CD4-positive, alpha-beta T cell treated with Interleukin-21 for 1 hour (primary cell): ENCODE results near the gene ELOA.
"Not testable (repeated sequence)": the region's sequence is repeated elsewhere in the genome, so short reads cannot be mapped to it uniquely, and the experiment has no call there.

Experiments used
- DNase-seq: peaks from one replicate; pipeline ENCODE4 v3.0.0-alpha.2; 2020

Gene ELOA

GRCh38 chr1:23736437-23737134, 6.7 kb upstream of the ELOA start:
- no peak for DNase-seq

DNA sequence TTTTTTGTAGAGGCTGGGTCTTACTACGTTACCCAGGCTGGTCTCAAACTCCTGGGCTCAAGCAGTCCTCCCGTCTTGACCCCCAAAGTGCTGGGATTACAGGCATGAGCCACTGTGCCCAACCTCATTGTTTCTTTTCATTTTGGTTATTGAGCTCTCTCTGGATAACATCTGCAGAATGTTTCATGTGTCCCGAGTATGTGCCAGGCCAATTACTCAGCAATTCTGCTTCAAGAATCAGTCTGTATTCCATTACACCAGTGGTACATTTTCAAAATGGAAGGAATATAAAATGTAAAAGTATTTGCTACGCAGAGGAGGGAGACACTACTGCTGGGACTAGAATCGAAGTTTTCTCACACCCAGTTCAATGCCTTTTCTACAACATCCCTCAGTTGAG, 1.7 kb upstream of the ELOA start:
- DNase-seq = no peak

DNA sequence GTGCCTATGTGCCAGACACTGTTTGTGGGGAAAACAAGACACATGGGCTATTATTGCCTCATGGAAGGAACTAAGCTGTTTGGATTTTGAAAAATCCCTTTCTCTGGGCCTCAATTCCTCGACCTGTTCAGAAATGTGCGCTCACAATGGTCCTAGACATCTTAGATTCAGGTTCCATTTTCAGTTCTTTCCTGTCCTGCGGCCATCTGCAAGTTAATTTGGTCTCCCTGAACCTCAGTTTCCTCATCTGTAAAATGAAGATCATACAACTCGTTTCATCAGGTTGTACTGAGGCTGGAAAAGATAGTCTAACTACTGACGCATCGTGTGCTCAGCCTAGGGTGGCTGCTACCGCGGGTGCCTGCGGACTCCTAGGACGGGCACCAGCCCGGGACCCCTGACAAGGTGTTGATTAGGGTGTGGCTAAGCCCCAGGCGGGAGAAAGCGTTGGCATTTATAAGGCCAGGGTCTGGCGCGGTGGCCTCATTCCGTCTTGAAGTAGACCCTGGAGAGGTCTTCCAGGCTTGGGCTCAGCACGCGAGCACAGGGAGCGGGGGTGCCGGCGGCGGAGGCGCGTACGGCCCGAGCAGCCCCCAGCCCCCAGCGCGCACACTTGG, 493 bp upstream of the ELOA start:
- DNase-seq = no peak

DNA sequence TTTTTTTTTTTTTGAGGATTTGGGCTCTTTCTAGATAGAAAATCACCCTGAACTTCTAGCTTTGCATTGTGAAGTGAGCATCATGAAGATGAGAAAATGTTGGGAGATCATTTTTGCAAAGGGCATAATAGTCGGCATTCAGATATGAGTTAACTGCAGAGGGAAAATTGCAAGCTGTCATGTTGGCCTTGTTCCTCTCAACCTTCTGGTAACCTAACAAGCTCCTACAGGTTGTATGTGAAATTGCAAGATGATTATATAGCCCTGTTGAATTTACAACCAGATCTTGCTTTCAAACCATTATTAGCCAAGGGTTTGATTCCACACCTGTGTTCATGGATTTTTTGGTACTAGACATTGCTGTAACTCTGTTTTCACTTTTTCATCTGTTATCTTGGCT, 2.2 kb downstream of the ELOA start:
- peak; percentile 40 for DNase-seq

DNA sequence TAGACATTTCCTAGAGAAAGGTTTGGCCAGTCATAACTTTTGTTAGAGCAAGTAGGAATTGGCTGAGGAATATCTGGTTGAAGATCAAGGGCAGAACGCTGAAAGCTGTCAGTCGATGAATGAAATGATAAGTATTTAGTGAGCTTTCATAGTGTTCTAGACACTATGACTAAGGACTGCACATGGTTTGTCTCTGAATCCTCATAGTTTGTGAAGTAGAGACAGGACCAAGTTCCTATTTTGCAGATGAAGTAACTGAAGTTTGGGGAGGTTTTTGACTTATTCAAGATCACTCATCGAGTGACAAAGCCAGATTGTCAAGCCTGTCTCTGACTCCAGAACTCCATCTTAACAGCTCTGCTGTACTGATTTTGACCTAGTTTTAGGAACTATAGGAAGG, 4.7 kb downstream of the ELOA start:
- DNase-seq = no peak

DNA sequence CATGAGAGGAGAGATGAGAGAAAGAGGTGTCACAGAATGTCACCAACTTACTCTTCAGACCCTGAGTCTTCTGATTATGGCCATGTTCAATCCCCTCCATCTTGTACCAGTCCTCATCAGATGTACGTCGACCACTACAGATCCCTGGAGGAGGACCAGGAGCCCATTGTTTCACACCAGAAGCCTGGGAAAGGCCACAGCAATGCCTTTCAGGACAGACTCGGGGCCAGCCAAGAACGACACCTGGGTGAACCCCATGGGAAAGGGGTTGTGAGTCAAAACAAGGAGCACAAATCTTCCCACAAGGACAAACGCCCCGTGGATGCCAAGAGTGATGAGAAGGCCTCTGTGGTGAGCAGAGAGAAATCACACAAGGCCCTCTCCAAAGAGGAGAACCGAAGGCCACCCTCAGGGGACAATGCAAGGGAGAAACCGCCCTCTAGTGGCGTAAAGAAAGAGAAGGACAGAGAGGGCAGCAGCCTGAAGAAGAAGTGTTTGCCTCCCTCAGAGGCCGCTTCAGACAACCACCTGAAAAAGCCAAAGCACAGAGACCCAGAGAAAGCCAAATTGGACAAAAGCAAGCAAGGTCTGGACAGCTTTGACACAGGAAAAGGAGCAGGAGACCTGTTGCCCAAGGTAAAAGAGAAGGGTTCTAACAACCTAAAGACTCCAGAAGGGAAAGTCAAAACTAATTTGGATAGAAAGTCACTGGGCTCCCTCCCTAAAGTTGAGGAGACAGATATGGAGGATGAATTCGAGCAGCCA, 8.0 kb downstream of the ELOA start:
- peak; percentile 55 for DNase-seq

GRCh38 chr1:23751815-23752200, 8.5 kb downstream of the ELOA start:
- DNase-seq = no peak

DNA sequence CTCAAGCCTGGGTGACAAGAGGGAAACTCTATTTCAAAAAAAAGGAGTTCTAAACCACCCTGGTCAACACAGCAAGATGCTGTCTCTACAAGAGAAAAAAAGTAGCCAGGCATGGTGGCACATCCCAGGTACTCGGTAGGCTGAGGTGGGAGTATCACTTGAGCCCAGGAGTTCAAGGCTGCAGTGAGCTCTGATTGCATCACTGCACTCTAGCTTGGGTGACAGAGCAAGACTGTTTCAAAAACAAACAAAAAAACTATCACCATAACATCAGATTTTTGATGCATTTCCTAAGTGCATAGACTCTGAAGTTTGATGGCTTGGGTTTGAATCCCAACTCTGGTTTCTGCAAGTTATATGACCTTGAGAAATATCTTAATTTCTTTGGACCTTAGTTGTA, 9.6 kb downstream of the ELOA start:
- no peak for DNase-seq

DNA sequence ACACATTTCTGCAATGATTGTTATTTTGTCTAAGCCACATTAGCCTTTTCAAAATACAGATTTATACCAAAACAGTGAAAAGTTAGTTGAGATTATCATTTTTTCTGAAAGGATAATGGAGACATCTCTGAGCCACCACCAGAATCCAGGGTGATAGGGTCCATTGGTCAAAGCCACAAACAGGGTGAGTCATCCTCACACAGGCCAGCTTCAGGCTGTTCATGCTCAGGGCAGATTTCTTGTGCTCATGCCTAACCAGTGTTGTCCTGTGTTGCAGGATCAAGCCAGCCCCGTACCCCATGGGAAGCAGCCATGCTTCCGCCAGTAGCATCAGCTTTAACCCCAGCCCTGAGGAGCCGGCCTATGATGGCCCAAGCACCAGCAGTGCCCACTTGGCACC, 13.4 kb downstream of the ELOA start:
- no peak for DNase-seq

GRCh38 chr1:23757812-23758211, 14.5 kb downstream of the ELOA start:
- no peak for DNase-seq

DNA sequence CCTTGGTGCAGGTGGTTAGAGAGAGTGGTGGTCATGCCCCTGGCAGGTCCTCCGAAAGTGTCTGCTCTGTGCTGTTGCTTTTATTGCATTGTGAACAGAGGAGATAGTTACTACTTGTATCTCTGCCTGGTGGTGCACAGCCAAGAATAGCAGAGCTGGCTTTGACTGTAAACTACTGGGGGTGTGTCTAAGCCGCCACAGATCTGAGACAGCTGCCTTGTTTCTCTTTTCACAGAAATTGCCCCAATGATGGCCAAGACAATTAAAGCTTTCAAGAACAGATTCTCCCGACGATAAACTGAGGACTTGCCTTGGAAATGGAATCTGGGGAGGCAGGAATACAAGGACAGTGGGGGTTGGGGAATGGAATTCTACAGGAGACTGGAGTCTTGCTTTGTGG, 16.0 kb downstream of the ELOA start:
- no peak for DNase-seq

DNA sequence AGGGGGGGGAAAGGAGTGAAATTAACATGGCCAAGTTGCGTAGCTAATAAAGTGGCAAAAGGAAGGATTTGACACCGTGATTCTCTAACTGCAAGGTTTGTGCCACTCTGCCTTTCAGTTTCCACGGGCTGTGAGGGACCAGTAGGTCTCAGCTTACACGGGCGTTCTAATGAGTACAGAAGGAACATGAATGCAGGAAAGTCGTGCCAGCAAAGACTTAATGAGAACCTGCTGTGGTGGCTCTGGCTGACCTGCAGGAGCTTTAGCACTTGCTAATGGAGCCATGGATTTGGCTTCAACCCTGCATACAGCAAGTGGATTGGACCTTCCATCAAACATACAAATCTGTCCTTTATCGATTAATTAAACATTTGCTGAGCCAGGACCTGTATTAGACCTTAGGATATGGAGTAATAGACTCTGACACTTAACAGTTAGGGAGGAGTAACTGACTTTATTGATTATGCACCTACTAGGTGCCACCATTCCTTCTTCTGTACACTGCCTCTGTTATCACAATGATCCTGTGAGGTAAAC, 19.8 kb downstream of the ELOA start:
- no peak for DNase-seq

DNA sequence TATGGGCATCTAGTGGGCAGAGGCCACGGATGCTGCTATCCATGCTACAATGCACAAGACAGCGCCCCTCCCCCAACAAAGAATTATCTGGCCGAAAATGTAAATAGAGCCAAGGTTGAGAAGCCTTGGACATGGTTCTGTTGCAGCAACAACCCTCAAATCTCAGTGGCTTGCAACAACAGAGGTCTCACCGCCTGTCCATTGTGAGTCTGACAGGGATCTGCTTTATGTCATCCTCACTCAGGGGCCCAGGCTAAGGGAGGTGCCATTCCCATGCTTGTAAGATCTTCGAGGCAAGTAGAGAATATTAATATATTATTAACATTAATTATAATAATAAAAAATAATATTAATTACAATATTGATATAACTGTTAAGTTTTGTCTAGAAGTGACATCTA, 25.5 kb downstream of the ELOA start:
- no peak for DNase-seq

DNA sequence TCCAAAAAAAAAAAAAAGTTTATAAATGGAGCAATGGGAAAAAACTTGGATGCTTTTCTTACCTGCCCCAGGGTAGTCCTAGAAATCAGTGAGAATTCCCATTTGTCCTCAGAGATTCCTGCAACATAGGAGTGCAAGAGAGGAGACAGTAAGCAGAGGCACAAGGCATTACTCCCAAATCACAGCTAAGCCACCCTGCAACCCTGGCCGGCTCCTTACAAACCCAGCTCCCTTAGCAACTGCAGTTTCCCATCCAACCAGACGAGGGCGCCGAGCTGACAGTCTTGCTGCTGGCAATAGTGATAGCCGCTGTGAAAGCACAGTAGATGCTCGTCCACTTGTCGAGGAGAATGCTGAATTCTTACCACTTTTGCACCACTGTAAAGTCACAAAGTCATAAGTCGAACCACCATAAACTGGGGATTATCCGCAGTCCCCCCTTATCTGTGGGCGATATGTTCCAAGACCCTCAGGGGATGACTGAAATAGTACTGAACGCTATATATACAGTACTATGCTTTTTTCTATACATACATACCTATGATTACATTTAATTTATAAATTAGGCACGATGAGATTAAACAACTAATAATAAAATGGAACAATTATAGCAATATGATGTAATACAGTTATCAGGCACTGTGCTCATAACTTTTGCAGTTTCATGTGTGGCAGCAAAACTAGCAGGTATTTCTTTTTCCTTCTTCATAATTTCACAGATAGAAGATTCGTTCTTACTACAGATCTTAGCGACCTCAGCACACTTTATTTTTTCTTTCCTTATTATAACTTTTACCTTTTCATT, 29.0 kb downstream of the ELOA start:
- peak; percentile 87 for DNase-seq

GRCh38 chr1:23772854-23773242, 29.6 kb downstream of the ELOA start:
- DNase-seq = no peak

DNA sequence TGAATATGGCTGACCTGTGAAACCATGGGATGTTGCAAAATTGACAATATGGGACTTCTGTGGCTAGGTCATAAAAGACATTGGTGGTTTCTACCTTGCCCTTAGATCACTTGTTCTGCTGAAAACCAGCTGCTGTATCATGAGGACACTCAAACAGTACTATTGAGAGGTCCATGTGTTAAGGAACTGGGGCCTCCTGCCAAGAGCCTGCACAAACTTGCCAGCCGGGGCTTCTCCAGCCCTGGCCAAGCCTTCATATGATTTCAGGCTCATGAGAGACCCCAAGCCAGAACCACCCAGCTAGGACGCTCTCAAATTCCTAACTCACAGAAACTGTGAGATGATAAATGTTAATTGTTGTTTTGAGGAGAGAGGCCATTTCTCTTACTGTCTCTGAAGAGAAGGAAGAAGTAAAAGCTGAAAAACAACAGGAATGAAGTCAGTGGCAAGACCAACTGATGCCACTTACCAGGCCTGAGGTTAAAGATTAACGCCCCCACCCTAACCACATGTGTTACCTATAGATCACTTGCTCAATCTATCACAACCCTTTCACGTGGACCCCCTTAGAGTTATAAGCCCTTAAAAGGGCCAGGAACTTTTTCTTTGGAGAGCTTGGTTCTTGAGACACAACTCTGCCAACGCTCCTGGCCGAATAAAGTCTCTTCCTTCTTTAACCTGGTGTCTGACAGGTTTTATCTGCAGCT, 31.1 kb downstream of the ELOA start:
- no peak for DNase-seq

DNA sequence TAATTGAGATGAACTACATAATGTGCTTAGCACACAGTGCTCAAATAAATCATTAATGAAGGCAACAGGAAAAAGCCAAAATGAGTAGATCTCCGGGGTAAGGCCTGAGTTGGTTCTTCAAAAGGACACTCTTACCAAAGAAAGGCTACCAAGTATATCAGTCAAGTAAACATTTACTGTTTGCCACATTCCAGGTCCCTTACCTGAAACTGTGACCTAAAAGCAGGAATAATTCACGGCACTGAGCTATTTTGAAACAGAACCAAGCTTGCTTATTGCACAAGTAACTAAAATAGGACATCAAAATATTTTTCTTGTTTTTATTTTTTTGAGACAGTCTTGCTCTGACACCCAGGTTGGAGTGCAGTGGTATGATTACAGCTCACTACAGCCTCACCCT, 32.9 kb downstream of the ELOA start:
- no peak for DNase-seq

GRCh38 chr1:23777979-23778814, 34.9 kb downstream of the ELOA start, which contains the start of gene PITHD1:
Gene PITHD1 (plus strand): TSS chr1:23778418. CDS start chr1:23778516, 98 bp downstream.
- peak; percentile 87 for DNase-seq

DNA sequence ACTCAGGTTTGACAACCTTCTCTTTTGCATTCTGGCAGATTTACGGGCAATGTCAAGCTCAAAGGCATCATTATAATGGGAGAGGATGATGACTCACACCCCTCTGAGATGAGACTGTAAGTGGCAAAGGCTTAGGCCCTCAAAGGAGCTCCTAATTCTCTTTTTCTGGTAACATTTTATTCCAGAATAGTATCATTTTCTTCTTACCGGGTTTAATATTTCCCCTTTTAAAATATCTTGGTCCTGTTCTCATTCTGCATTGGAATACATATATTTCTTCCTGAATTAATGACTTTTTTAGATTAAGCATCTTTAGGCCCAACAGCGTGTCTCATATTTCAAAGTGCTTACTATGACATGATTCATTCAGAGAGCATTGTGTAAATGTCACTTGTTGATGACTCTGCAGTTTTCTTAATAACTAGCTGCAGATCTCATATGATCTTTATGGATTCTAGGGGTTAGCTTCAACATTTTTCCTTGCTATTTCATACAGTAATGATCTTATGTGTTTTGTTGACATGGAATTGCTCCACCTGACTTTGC, 36.6 kb downstream of the ELOA start:
- no peak for DNase-seq

- not testable (repeated sequence) for DNase-seq
Observed at GRCh38 chr1:23783141-23783540, 39.9 kb downstream of the ELOA start.

- DNase-seq = no peak
Observed at GRCh38 chr1:23784846-23785245, 41.6 kb downstream of the ELOA start.
